GM12801 (cell line): ENCODE results near the gene GNAZ.

Source experiments
- TF ChIP-seq, protein P1 (sequence below): IDR thresholded peaks from one replicate; pipeline ENCODE4 v1.5.1; 2011; ENCODE audit warnings: control low read depth; ENCODE audit not compliant: insufficient read length; ENCODE audit errors: extremely low read depth

The GNAZ gene

DNA sequence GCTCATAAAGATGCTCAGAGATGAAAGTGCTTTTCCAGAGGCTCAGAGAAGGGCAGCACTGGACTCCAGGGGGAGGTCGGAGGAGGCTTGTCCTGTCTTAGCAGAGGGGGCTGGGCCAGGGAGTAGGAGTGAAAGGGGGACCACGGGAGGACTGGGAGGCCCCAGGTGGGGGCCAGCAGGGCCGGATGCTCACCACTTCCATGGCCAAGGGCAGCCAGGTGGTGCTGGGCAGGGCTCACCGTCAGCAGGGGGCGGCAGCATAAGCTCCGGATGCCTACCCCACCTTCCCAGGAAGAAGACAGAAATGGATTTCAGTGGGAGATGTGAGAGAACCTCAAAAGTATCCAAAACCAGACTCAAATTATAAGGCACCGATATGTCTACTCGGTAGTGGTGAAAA, 86.0 kb downstream of the GNAZ start:
- TF ChIP-seq, protein P1, sequence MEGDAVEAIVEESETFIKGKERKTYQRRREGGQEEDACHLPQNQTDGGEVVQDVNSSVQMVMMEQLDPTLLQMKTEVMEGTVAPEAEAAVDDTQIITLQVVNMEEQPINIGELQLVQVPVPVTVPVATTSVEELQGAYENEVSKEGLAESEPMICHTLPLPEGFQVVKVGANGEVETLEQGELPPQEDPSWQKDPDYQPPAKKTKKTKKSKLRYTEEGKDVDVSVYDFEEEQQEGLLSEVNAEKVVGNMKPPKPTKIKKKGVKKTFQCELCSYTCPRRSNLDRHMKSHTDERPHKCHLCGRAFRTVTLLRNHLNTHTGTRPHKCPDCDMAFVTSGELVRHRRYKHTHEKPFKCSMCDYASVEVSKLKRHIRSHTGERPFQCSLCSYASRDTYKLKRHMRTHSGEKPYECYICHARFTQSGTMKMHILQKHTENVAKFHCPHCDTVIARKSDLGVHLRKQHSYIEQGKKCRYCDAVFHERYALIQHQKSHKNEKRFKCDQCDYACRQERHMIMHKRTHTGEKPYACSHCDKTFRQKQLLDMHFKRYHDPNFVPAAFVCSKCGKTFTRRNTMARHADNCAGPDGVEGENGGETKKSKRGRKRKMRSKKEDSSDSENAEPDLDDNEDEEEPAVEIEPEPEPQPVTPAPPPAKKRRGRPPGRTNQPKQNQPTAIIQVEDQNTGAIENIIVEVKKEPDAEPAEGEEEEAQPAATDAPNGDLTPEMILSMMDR = no peak

DNA sequence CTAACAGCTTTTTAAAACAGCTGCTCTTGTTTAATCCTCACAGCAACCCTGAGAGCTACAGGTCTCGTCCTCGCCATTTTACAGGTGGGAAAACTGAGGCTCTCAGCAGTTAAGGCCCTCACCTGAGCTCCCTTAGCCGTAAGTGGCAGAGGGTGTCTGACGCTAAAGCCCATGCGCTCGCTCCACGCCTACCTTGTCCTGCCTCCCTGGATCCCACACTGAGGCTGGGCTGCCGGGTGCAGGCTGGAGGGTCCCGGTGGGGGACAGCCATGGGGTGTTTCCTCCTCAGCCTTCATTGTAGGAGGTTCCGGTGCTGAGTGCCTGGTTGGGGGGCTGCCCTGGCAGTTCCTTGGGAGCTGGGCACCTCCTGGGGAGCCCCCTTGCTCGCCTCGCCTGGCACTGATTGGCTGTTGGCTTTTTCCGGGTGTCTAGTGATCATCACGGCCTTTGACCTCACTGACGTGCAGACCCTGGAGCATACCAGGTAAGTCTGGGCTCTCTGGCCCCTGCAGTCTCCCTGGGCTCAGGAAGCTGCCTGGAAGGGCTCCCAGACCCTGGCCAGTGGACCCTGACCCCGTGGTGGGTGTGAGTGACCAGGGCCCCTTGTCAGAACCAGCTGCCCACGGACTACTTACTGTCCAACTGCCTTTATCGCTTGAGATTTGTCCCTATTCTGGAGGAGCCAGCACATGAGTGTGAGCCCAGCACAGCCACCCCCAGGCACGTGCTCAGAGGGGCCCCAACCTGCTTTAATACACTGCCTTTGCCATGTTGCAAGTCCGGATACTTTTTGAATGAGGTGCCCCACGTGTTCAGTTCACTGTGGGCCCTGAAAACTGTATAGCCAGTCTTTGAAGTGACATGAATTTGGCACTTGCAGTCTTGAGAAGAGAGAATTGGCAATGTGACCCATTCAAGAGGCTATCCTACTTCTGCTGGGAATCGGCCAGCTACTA, 87.5 kb downstream of the GNAZ start:
- TF ChIP-seq, protein P1 = no peak

DNA sequence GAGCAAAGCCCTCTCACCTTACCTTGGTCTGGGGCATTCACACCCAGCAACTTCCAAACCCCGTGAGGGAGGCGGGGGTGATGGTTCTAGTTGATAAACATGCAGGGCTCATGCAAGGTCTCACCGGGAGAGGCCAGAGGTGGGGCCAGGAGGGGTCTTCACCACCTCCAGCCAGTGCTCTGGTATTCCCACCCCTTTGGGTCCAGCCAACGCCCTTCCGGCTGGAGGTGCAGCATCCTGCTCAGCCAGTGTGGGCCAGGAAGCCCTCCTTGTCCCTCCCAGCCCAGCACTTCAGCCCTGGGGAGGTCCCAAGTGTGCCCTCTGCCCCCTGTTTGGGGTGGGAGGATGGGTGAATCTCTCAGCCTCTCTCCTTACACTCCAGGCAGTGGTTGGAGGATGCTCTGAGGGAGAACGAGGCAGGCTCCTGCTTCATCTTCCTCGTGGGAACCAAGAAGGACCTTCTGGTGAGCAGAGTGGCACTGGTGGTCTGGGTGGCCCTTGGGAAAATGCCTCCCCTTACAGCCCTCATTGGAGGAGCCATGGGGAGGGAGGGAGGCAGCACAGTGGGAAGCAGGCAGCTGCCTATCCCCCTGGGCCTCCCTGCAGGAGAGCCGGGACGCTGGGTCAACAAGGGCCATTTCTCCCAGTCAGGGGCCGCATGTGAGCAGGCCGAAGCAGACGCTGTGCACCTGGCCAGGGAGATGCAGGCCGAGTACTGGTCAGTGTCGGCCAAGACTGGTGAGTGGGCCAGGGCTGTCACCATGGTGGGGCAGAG, 88.4 kb downstream of the GNAZ start:
- TF ChIP-seq, protein P1 = no peak

DNA sequence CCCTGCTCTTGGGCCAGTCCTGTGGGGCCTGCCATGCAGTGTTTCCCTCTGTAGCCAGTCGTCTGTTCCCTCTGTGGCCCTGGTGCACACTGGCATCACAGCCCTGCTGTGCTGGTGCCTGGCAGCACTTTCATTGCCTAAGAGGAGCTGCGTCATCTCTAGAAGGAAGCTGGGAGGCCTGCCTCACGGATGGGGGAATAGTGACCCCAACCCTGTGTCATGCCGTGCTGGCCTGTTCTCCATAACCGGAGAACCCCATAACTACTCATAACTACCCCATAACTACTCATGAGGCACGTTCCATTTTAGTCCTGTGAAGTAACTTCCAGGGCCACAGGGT, 88.9 kb downstream of the GNAZ start:
- TF ChIP-seq, protein P1 = no peak

DNA sequence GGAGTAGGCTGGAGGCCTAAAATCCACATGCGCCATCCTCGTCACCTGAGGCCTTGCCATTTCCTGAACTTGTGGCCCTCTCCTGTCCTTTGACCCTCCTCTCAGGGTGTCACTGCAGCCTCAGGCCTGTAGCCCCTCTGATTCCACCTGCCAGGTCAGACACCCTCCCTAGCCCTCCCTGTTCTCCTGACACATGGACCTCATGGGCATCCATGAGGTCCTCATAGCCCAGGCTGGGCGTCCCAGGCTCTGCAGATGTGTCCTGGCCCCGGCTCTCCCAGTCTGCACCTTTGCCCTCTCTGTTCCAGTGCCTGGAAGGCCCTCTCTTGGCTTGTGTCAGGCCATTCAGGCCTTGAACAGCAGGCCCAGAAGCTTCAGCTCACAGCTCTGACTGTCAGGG, 90.7 kb downstream of the GNAZ start:
- TF ChIP-seq, protein P1 = no peak

DNA sequence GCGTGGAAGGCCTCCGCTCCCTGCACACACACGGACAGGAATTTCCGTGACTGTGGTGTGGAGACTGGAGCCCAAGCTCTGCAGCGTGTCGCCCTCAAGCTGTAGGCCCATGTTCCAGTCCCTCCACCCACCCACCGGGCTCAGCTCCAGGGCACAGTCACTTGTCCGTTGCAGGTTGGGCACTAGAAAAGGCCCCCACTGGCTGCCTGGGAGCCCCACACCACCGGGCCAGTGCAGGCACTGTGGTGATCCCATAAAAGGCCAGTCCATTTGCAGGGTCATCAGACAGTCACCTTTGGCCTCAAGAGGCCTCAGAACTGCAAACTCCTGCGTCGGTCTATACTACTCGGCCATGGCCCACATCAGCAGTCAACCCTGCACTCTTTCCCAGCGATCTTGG, 91.3 kb downstream of the GNAZ start:
- TF ChIP-seq, protein P1 = no peak

DNA sequence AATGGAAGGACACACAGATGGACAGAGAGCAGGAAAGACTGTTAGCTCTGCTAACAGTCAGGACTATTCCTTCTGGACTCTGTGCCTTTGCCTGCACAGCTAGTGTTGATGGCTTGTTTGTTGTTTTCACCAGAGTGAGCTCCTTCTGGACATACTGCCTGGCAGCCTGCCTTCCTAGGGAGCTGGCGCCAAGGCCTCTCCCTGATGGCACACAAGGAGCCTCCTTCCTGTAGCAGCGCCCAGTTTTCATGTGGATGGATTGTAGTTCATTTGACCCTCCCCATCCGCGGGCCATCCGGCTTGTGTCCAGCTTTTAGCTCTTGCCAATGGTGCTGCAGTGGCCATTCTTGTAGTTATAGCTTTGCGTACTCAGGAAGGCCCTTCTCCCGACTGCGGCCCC, 93.3 kb downstream of the GNAZ start:
- TF ChIP-seq, protein P1 = no peak
